LNCAP (cell line): Measurements from ENCODE around the gene CYGB.

Experiments
- TF ChIP-seq, protein P1 (sequence below): fragments of 450-650 bp; IDR thresholded peaks from 2 replicates; pipeline ENCODE4 v1.5.1; 2017; ENCODE audit warnings: mild to moderate bottlenecking

CYGB gene

GRCh38 chr17:76501018-76501826 is 36.3 kb downstream of the CYGB start, which contains the start of gene RHBDF2:
Gene RHBDF2 (minus strand): TSS chr17:76501423. CDS start chr17:76481524, 19,899 bp downstream.
- TF ChIP-seq, protein P1, sequence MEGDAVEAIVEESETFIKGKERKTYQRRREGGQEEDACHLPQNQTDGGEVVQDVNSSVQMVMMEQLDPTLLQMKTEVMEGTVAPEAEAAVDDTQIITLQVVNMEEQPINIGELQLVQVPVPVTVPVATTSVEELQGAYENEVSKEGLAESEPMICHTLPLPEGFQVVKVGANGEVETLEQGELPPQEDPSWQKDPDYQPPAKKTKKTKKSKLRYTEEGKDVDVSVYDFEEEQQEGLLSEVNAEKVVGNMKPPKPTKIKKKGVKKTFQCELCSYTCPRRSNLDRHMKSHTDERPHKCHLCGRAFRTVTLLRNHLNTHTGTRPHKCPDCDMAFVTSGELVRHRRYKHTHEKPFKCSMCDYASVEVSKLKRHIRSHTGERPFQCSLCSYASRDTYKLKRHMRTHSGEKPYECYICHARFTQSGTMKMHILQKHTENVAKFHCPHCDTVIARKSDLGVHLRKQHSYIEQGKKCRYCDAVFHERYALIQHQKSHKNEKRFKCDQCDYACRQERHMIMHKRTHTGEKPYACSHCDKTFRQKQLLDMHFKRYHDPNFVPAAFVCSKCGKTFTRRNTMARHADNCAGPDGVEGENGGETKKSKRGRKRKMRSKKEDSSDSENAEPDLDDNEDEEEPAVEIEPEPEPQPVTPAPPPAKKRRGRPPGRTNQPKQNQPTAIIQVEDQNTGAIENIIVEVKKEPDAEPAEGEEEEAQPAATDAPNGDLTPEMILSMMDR: no peak

- TF ChIP-seq, protein P1: no peak
Measured at GRCh38 chr17:76500747-76501017, 36.8 kb downstream of the CYGB start.

- TF ChIP-seq, protein P1: no peak
Measured at GRCh38 chr17:76500074-76500746, 37.3 kb downstream of the CYGB start.

- TF ChIP-seq, protein P1: no peak
Measured at GRCh38 chr17:76499267-76499667, 38.2 kb downstream of the CYGB start.

- TF ChIP-seq, protein P1: no peak
Measured at GRCh38 chr17:76498876-76499251, 38.6 kb downstream of the CYGB start.

- TF ChIP-seq, protein P1: no peak
Measured at GRCh38 chr17:76497979-76498875, 39.3 kb downstream of the CYGB start.

GRCh38 chr17:76497699-76497978 is 39.9 kb downstream of the CYGB start:
- TF ChIP-seq, protein P1: no peak
